ENCODE results near the gene HEYL.
"Not testable (repeated sequence)": the region's sequence is repeated elsewhere in the genome, so short reads cannot be mapped to it uniquely, and the experiment has no call there.

HEYL gene

GRCh38 chr1:39626646-39627045, 12.8 kb downstream of the HEYL start:
- Histone ChIP-seq H3K9me3 (no peaks in the 10 kb centered on the region), H3K27me3 (ENCODE audit: low read depth) (no peaks in the 10 kb centered on the region), H3K4me1 (no peaks in the 10 kb centered on the region), H3K36me3 (replicated peaks) (peaks cover 5% of the 10 kb centered on the region), H3K4me3 (no peak overlapping the region)
- no peak for DNase-seq (ENCODE audit: low spot score in 2 of 2)
- in situ Hi-C loops (cut with MboI; ENCODE audit: low sequenced_read_pairs), result no loop called here

GRCh38 chr1:39625462-39626273, 13.8 kb downstream of the HEYL start:
- H3K9me3 ChIP-seq, result no peaks in the 10 kb centered on the region
- H3K4me3 ChIP-seq, result no peak overlapping the region
- DNase-seq (ENCODE audit: low spot score in 2 of 2), result no peak
- no peaks in the 10 kb centered on the region for H3K36me3 ChIP-seq (replicated peaks)
- in situ Hi-C loops (cut with MboI; ENCODE audit: low sequenced_read_pairs), result no loop called here
- H3K27me3 ChIP-seq (ENCODE audit: low read depth), result no peaks in the 10 kb centered on the region
- no peaks in the 10 kb centered on the region for H3K4me1 ChIP-seq

DNA sequence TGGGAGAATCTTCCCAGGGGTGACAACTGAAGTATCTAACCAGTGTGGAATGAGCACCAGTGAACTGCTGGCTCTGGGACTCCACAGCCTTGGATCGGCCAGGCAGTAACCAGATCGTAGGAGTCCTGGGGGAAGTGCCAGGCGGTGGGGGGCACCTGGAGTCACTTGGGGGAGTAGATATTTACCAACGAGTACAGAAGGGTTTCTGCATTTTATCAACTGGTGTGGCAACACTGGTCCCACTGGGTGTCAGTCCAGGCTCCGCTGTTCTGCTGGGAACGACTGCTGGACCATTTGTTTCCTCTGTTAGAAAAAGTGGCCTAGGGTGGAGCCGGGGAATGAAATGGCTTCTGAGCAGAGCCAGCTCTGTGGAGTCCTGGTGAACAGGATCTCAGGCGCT, 14.4 kb downstream of the HEYL start:
- DNase-seq (ENCODE audit: low spot score in 2 of 2), result no peak
- H3K9me3 ChIP-seq, result no peaks in the 10 kb centered on the region
- in situ Hi-C loops (cut with MboI; ENCODE audit: low sequenced_read_pairs), result no loop called here
- H3K27me3 ChIP-seq (ENCODE audit: low read depth), result no peaks in the 10 kb centered on the region
- H3K36me3 ChIP-seq (replicated peaks), result no peaks in the 10 kb centered on the region
- H3K4me1 ChIP-seq, result no peaks in the 10 kb centered on the region
- no peak overlapping the region for H3K4me3 ChIP-seq

GRCh38 chr1:39623053-39623452, 16.4 kb downstream of the HEYL start:
- in situ Hi-C loops (cut with MboI; ENCODE audit: low sequenced_read_pairs), result no loop called here
- Histone ChIP-seq H3K4me3 (no peak overlapping the region), H3K27me3 (ENCODE audit: low read depth) (no peaks in the 10 kb centered on the region), H3K9me3 (no peaks in the 10 kb centered on the region), H3K4me1 (no peaks in the 10 kb centered on the region), H3K36me3 (replicated peaks) (no peaks in the 10 kb centered on the region)
- DNase-seq (ENCODE audit: low spot score in 2 of 2), result no peak

DNA sequence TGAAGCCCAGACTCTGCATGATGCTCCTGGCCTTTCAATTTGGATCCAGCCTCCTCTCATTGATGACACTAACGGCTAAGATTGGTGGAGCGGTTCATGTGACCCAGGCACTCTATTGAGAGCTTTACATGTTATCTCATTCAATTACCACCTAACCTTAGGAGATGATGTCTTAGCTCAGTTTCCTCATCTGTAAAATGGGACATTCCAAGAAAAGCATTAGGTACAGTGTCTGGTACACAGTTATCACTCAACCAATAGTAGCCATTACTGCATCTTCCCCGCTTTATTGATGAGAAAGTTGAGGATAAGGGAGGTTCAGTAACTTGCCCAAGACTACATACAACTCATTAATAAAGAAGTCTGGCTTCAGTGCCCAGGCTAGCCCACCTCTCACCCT, 17.0 kb downstream of the HEYL start:
- in situ Hi-C loops (cut with MboI; ENCODE audit: low sequenced_read_pairs), result no loop called here
- no peak for DNase-seq (ENCODE audit: low spot score in 2 of 2)
- Histone ChIP-seq H3K9me3 (no peaks in the 10 kb centered on the region), H3K4me1 (no peaks in the 10 kb centered on the region), H3K36me3 (replicated peaks) (no peaks in the 10 kb centered on the region), H3K27me3 (ENCODE audit: low read depth) (no peaks in the 10 kb centered on the region), H3K4me3 (no peak overlapping the region)

- no peaks in the 10 kb centered on the region for H3K4me1 ChIP-seq
- no peaks in the 10 kb centered on the region for H3K36me3 ChIP-seq (replicated peaks)
- no peak overlapping the region for H3K4me3 ChIP-seq
- in situ Hi-C loops (cut with MboI; ENCODE audit: low sequenced_read_pairs), result no loop called here
- H3K27me3 ChIP-seq (ENCODE audit: low read depth), result no peaks in the 10 kb centered on the region
- no peak for DNase-seq (ENCODE audit: low spot score in 2 of 2)
- no peaks in the 10 kb centered on the region for H3K9me3 ChIP-seq
These were observed 18.7 kb downstream of the HEYL start for GRCh38 chr1:39620659-39621165.

DNA sequence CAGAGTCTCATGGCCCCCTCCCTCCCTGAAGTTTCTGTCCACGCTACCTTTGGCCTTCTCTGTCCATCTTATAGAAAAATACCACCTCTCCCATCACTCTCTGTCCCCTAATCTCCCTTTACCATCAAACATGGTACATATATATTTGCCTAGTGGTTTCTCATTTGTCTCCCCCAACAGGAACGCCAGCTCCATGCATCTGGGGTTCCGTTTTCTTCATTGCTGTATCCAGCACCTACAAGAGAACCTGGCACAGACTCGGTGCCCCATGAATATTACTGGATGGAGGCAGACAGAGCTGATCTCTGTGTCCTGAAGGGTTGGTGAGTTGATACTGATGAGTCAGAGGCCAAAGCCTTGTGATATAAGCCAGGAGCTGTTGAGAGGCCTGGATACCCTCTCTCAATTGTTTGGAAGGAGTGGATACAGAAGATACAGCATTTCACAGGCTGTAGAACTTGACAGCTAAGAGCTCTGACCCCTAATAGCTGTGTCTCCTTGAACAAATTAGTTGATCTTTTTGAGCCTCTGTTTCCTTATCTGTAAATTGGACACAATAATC, 21.9 kb downstream of the HEYL start:
- in situ Hi-C loops (cut with MboI; ENCODE audit: low sequenced_read_pairs), result no loop called here
- Histone ChIP-seq H3K4me3 (no peak overlapping the region), H3K36me3 (replicated peaks) (no peaks in the 10 kb centered on the region), H3K9me3 (no peaks in the 10 kb centered on the region), H3K4me1 (peaks cover 3% of the 10 kb centered on the region; the same call in 1 of the 2 replicates), H3K27me3 (ENCODE audit: low read depth) (no peaks in the 10 kb centered on the region)
- no peak for DNase-seq (ENCODE audit: low spot score in 2 of 2)

- DNase-seq (ENCODE audit: low spot score in 2 of 2), result no peak
- in situ Hi-C loops (cut with MboI; ENCODE audit: low sequenced_read_pairs), result no loop called here
- no peaks in the 10 kb centered on the region for H3K27me3 ChIP-seq (ENCODE audit: low read depth)
- H3K9me3 ChIP-seq, result no peaks in the 10 kb centered on the region
- H3K36me3 ChIP-seq (replicated peaks), result no peaks in the 10 kb centered on the region
- peaks cover 3% of the 10 kb centered on the region; the same call in 1 of the 2 replicates for H3K4me1 ChIP-seq
- H3K4me3 ChIP-seq, result no peak overlapping the region
These were observed 24.3 kb downstream of the HEYL start for GRCh38 chr1:39615086-39615673.

GRCh38 chr1:39614488-39614887, 25.0 kb downstream of the HEYL start:
- Histone ChIP-seq H3K27me3 (ENCODE audit: low read depth) (no peaks in the 10 kb centered on the region), H3K36me3 (replicated peaks) (no peaks in the 10 kb centered on the region), H3K4me1 (peaks cover 3% of the 10 kb centered on the region; the same call in 1 of the 2 replicates), H3K4me3 (no peak overlapping the region), H3K9me3 (no peaks in the 10 kb centered on the region)
- no peak for DNase-seq (ENCODE audit: low spot score in 2 of 2)
- in situ Hi-C loops (cut with MboI; ENCODE audit: low sequenced_read_pairs), result no loop called here

GRCh38 chr1:39613250-39613649, 26.2 kb downstream of the HEYL start:
- no peaks in the 10 kb centered on the region for H3K36me3 ChIP-seq (replicated peaks)
- no peaks in the 10 kb centered on the region for H3K9me3 ChIP-seq
- H3K27me3 ChIP-seq (ENCODE audit: low read depth), result no peaks in the 10 kb centered on the region
- peaks cover 3% of the 10 kb centered on the region; the same call in 1 of the 2 replicates for H3K4me1 ChIP-seq
- in situ Hi-C loops (cut with MboI; ENCODE audit: low sequenced_read_pairs), result no loop called here
- H3K4me3 ChIP-seq, result no peak overlapping the region
- no peak for DNase-seq (ENCODE audit: low spot score in 2 of 2)

DNA sequence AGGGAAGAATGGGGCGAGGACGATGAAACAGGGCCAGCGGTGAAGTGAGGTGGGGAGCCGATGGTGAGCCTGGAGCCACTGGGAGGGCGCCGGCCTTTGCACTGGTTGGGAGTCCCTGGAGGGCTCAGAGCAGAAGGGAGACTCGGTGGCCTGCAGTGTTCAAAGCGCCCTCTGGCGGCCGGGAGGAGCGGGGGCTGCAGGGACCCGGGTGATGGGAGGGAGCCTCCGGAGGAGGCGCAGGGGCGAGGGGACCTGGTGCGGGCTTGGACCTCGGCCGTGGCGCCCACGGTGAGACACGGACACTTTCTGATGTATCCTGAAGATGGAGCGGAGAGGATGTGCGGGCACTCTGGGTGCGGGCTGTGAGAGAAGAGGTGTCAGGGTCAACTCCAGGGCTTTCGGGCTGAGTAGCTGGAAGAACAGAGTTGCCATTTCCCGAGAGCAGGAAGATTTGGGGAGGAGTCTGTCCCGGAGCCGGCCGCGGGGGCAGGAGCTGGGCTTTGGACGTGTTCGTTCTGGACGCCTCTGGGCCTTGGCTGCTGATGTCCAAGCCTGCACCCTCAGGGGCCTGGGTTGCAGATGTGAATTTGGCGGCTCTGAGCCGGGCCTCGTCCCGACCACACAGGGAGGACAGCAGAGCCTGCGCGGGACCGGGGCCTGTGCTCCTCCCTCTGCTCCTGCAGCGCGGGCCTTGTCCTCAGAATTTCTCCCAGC, 29.7 kb downstream of the HEYL start:
- in situ Hi-C loops (cut with MboI; ENCODE audit: low sequenced_read_pairs), result loop anchor here (10.0 kb wide), 2 partner anchors 115 to 185 kb away; no protein-coding TSS in a partner anchor
- Histone ChIP-seq H3K27me3 (ENCODE audit: low read depth) (no peaks in the 10 kb centered on the region), H3K4me1 (no peaks in the 10 kb centered on the region), H3K36me3 (replicated peaks) (no peaks in the 10 kb centered on the region), H3K9me3 (no peaks in the 10 kb centered on the region), H3K4me3 (no peak overlapping the region)
- DNase-seq (ENCODE audit: low spot score in 2 of 2), result peak; percentile 76 to 91

GRCh38 chr1:39608921-39609320, 30.5 kb downstream of the HEYL start:
- in situ Hi-C loops (cut with MboI; ENCODE audit: low sequenced_read_pairs), result loop anchor here (10.0 kb wide), 2 partner anchors 116 to 186 kb away; no protein-coding TSS in a partner anchor

DNA sequence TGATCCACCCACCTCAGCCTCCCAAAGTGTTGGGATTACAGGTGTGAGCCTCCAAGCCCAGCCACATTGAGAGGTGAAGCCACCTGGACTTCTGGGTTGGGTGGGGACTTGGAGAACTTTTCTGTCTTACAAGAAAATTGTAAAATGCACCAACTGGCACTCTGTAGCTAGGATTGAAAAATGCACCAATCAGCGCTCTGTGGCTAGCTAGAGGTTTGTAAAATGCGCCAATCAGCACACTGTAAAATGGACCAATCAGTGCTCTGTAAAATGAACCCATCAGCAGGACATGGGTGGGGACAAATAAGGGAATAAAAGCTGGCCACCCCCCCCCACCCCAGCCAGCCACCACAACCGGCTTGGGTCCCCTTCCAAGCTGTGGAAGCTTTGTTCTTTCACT, 35.8 kb downstream of the HEYL start:
- in situ Hi-C loops (cut with MboI; ENCODE audit: low sequenced_read_pairs), result loop anchor here (10.0 kb wide), 2 partner anchors 121 to 191 kb away; no protein-coding TSS in a partner anchor
- not testable (repeated sequence) for H3K4me1 ChIP-seq; H3K27me3 ChIP-seq (ENCODE audit: low read depth); H3K36me3 ChIP-seq (replicated peaks); DNase-seq (ENCODE audit: low spot score in 2 of 2); H3K4me3 ChIP-seq; H3K9me3 ChIP-seq

More at GRCh38 chr1:39608921-39609320, 30.5 kb downstream of the HEYL start:
- no peaks in the 10 kb centered on the region for H3K27me3 ChIP-seq (ENCODE audit: low read depth)
- no peaks in the 10 kb centered on the region for H3K9me3 ChIP-seq
- H3K36me3 ChIP-seq (replicated peaks), result no peaks in the 10 kb centered on the region
- H3K4me3 ChIP-seq, result no peak overlapping the region
- H3K4me1 ChIP-seq, result no peaks in the 10 kb centered on the region
- DNase-seq (ENCODE audit: low spot score in 2 of 2), result no peak
